Neural cell (in vitro differentiated cells): ENCODE measurements around the gene RGS6. TPM values are rescaled to one million over a fixed set of nuclear protein-coding genes. Genes with fewer than 3 reads are reported as not detected.

Experiments
- H2AFZ ChIP-seq: fragments of 200-600, 300-800 bp; sonication (generic), shearing (Covaris generic); 2 replicates; pipeline ENCODE4 v1.6.0; 2014; ENCODE audit warnings: low read depth, mild to moderate bottlenecking, antibody characterized with exemption, low read length, moderate library complexity
- H3F3A ChIP-seq: fragments of 200-600 bp; shearing (Covaris generic); 2 replicates; pipeline ENCODE4 v1.6.1; 2016; ENCODE audit warnings: mild to moderate bottlenecking, moderate library complexity, mixed read lengths, antibody characterized with exemption, low read length; ENCODE audit not compliant: insufficient read depth, poor library complexity, severe bottlenecking
- H3K27ac ChIP-seq: fragments of 200-600, 300-800 bp; sonication (generic), shearing (Covaris generic); 2 replicates; pipeline ENCODE4 v1.5.1; 2014; ENCODE audit warnings: mild to moderate bottlenecking, low read length, moderate library complexity
- H3K27me3 ChIP-seq: fragments of 300-800, 200-600 bp; sonication (generic), shearing (Covaris generic); 2 replicates; pipeline ENCODE4 v1.6.0; 2014; ENCODE audit warnings: mild to moderate bottlenecking, low read depth, low read length, moderate library complexity; ENCODE audit not compliant: insufficient read depth
- H3K36me3 ChIP-seq: fragments of 300-800, 200-600 bp; sonication (generic), shearing (Covaris generic); 2 replicates; pipeline ENCODE4 v1.5.1; 2014; ENCODE audit warnings: mild to moderate bottlenecking, antibody characterized with exemption, low read length, moderate library complexity; ENCODE audit not compliant: insufficient read depth
- H3K4me2 ChIP-seq: fragments of 300-800, 200-600 bp; sonication (generic), shearing (Covaris generic); 2 replicates; pipeline ENCODE4 v1.6.0; 2014; ENCODE audit warnings: mild to moderate bottlenecking, low read length
- H3K4me3 ChIP-seq: fragments of 300-800, 200-600 bp; sonication (generic), shearing (Covaris generic); 2 replicates; pipeline ENCODE4 v1.5.1; 2014; ENCODE audit warnings: mild to moderate bottlenecking, low read length, moderate library complexity
- H3K79me2 ChIP-seq: fragments of 200-600 bp; shearing (Covaris generic); replicated peaks from 2 replicates; pipeline ENCODE4 v1.6.0; 2014; ENCODE audit warnings: mild to moderate bottlenecking, low read length, moderate library complexity; ENCODE audit not compliant: insufficient read depth
- H3K9ac ChIP-seq: fragments of 300-800, 200-600 bp; sonication (generic), shearing (Covaris generic); 2 replicates; pipeline ENCODE4 v1.6.1; 2016; ENCODE audit warnings: mild to moderate bottlenecking, low read length, mixed read lengths
- H3K9me2 ChIP-seq: fragments of 200-600 bp; shearing (Covaris generic); 2 replicates; pipeline ENCODE4 v1.6.1; 2016; ENCODE audit warnings: mild to moderate bottlenecking, low read length, mixed read lengths; ENCODE audit not compliant: insufficient read depth
- H3K9me3 ChIP-seq: fragments of 200-600, 300-800 bp; sonication (generic), shearing (Covaris generic); 2 replicates; pipeline ENCODE4 v1.6.1; 2016; ENCODE audit warnings: mild to moderate bottlenecking, mixed run types, low read length, moderate library complexity, mixed read lengths
- H4K20me1 ChIP-seq: fragments of 200-600 bp; shearing (Covaris generic); 2 replicates; pipeline ENCODE4 v1.6.1; 2016; ENCODE audit warnings: mild to moderate bottlenecking, mixed run types; ENCODE audit not compliant: insufficient read depth
- CTCF ChIP-seq: fragments of 450-650 bp; IDR thresholded peaks from 2 replicates; pipeline ENCODE4 v1.5.1; 2014; ENCODE audit warnings: antibody characterized with exemption, mild to moderate bottlenecking, moderate library complexity; ENCODE audit not compliant: poor library complexity, severe bottlenecking
- EP300 ChIP-seq: fragments of 450-650 bp; conservative IDR thresholded peaks from 2 replicates; pipeline ENCODE4 v1.6.1; 2014; ENCODE audit warnings: antibody characterized with exemption, mild to moderate bottlenecking, moderate library complexity; ENCODE audit not compliant: poor library complexity, severe bottlenecking
- EZH2 ChIP-seq: fragments of 200-600, 300-800 bp; shearing (Covaris generic), sonication (generic); IDR thresholded peaks from 2 replicates; pipeline ENCODE4 v1.6.1; 2014; ENCODE audit warnings: antibody characterized with exemption, low read length, borderline replicate concordance, mild to moderate bottlenecking; ENCODE audit not compliant: insufficient read depth, poor library complexity, severe bottlenecking
- MXI1 ChIP-seq: fragments of 450-650 bp; conservative IDR thresholded peaks from 2 replicates; pipeline ENCODE4 v1.6.1; 2014; ENCODE audit warnings: antibody characterized with exemption, mild to moderate bottlenecking; ENCODE audit not compliant: poor library complexity, severe bottlenecking
- POLR2AphosphoS5 ChIP-seq: IDR thresholded peaks from 2 replicates; pipeline ENCODE4 v1.6.1; 2012
- RAD21 ChIP-seq: fragments of 450-650 bp; conservative IDR thresholded peaks from 2 replicates; pipeline ENCODE4 v1.6.1; 2014; ENCODE audit warnings: antibody characterized with exemption, mild to moderate bottlenecking, moderate library complexity
- REST ChIP-seq: IDR thresholded peaks from 2 replicates; pipeline ENCODE4 v1.6.1; 2012; ENCODE audit warnings: borderline replicate concordance
- SMC3 ChIP-seq: fragments of 450-650 bp; conservative IDR thresholded peaks from 2 replicates; pipeline ENCODE4 v1.6.1; 2014; ENCODE audit warnings: antibody characterized with exemption, mild to moderate bottlenecking, moderate library complexity; ENCODE audit not compliant: poor library complexity
- TAF1 ChIP-seq: IDR thresholded peaks from 2 replicates; pipeline ENCODE4 v1.6.1; 2012; ENCODE audit warnings: low read depth
- polyA plus RNA-seq: library from polyadenylated mRNA; depleted of rRNA; stranded (reverse); fragments of >200 nt; gene quantifications from 2 replicates; pipeline ENCODE4 v1.2.3, GENCODE V29; 2014

RGS6 gene
- polyA plus RNA-seq, 1 donor from 2014 or later: 7.3 TPM

DNA sequence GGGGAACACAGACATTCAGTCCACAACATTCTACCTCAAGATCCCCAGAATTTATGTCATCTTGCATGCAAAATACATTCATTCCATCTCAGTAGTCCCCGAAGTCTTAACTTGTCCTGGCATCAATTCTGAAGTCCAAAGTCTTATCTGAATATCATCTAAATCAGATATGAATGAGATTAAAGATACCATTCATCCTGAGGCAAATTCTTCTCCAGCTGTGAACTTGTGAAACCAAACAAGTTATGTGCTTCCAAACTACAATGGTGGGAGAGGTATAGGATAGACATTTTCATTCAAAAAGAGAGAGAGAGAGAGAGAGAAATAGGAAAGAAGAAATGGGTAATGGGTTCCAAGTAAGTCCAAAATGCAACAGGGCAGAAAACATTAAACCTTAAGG is 571.0 kb downstream of the RGS6 start:
- Histone ChIP-seq H3K27ac (no peak overlapping the region), H3K9me2 (no peaks in the 10 kb centered on the region), H4K20me1 (no peaks in the 10 kb centered on the region), H3F3A (no peaks in the 10 kb centered on the region), H2AFZ (no peak overlapping the region), H3K4me2 (no peak overlapping the region), H3K36me3 (no peaks in the 10 kb centered on the region), H3K9me3 (no peaks in the 10 kb centered on the region), H3K27me3 (no peaks in the 10 kb centered on the region), H3K4me3 (no peak overlapping the region), H3K79me2 (no peaks in the 10 kb centered on the region), H3K9ac (no peak overlapping the region)
- no peak for TF ChIP-seq REST
- no peak for TF ChIP-seq EP300
- TF ChIP-seq MXI1: no peak
- TF ChIP-seq EZH2: no peak
- TF ChIP-seq RAD21: no peak
- TF ChIP-seq CTCF: no peak
- no peak for TF ChIP-seq TAF1
- no peak for TF ChIP-seq POLR2AphosphoS5
- no peak for TF ChIP-seq SMC3

- Histone ChIP-seq H3K79me2 (no peaks in the 10 kb centered on the region), H4K20me1 (no peaks in the 10 kb centered on the region), H3K9ac (no peak overlapping the region), H3F3A (no peaks in the 10 kb centered on the region), H3K4me2 (no peak overlapping the region), H3K27ac (no peak overlapping the region), H3K9me2 (no peaks in the 10 kb centered on the region), H2AFZ (no peak overlapping the region), H3K27me3 (no peaks in the 10 kb centered on the region), H3K36me3 (no peaks in the 10 kb centered on the region), H3K9me3 (no peaks in the 10 kb centered on the region), H3K4me3 (no peak overlapping the region)
- TF ChIP-seq MXI1: no peak
- TF ChIP-seq EZH2: no peak
- no peak for TF ChIP-seq SMC3
- TF ChIP-seq TAF1: no peak
- no peak for TF ChIP-seq CTCF
- TF ChIP-seq RAD21: no peak
- TF ChIP-seq POLR2AphosphoS5: no peak
- no peak for TF ChIP-seq EP300
- TF ChIP-seq REST: no peak
Observed at GRCh38 chr14:72503696-72504368, 571.6 kb downstream of the RGS6 start.
